Heart left ventricle (tissue), 13 donors: ENCODE measurements around the gene LRMDA.

ENCODE experiments used
- CTCF ChIP-seq, 12 donors: fragments of 200-600 bp; sonication (generic) in 4 of 12; IDR thresholded peaks; one replicate each; pipeline versions ENCODE4 v1.5.0 to v1.8.0; 2018 to 2022; ENCODE audit warnings: antibody characterized with exemption in 12 of 12, mild to moderate bottlenecking in 5 of 12
- POLR2A ChIP-seq, 2 donors: fragments of 450-650 bp; IDR thresholded peaks; one replicate each; pipeline ENCODE4 v1.6.1; 2017; ENCODE audit warnings: antibody characterized with exemption in 2 of 2, mild to moderate bottlenecking in 2 of 2, moderate library complexity in 2 of 2
- donor health status: ischemic (EF 13 %, LVEDD 7.1; RV severe dilation, severe dysfunction).
- donor health status: DM: no; HTN: yes; CAD: no.
- donor health status: DM: no; HTN: no; CAD: no.
- donor health status: ischemic (EF 25% LVEDD 6.9; RV normal size, moderate dysfunction).
- donor health status: ischemic (EF 25% LVEDD 5.7; RV mildly dilated, moderate dysfunction).
- donor health status: ischemic (EF 35%, LVEDD 5.7; RV mildly dilated, moderate dysfunction).
- donor health status: nonischemic (EF 11% LVEDD 7.7; RV severe dilation, severe dysfunction).
- donor health status: DM: yes; HTN: yes; CAD: no.
- donor health status: PGD.
- donor health status: ischemic (EF 29% LVEDD 5.4; RV normal size, mild dysfunction).
- donor health status: nonischemic (EF 23%, LVEDD 6.1; RV moderate dilation, normal function).

GRCh38 chr10:75782463-75783248, 351.2 kb downstream of the LRMDA start:
- TF ChIP-seq POLR2A (IDR thresholded peaks at IDR 0.05) (no peak), CTCF (IDR thresholded peaks at IDR 0.05) (no peak)
